CD4-positive, alpha-beta T cell treated with Interleukin-12 subunit alpha and Interleukin-12 subunit beta, for 1 hour (primary cell): ENCODE data around the gene FKBP6.
"Not testable (repeated sequence)": the region's sequence is repeated elsewhere in the genome, so short reads cannot be mapped to it uniquely, and the experiment has no call there.

Experiments used
- DNase-seq: peaks from one replicate; pipeline ENCODE4 v3.0.0-alpha.2; 2020

The FKBP6 gene

GRCh38 chr7:73395538-73396503 is 67.9 kb downstream of the FKBP6 start:
- no peak for DNase-seq

DNA sequence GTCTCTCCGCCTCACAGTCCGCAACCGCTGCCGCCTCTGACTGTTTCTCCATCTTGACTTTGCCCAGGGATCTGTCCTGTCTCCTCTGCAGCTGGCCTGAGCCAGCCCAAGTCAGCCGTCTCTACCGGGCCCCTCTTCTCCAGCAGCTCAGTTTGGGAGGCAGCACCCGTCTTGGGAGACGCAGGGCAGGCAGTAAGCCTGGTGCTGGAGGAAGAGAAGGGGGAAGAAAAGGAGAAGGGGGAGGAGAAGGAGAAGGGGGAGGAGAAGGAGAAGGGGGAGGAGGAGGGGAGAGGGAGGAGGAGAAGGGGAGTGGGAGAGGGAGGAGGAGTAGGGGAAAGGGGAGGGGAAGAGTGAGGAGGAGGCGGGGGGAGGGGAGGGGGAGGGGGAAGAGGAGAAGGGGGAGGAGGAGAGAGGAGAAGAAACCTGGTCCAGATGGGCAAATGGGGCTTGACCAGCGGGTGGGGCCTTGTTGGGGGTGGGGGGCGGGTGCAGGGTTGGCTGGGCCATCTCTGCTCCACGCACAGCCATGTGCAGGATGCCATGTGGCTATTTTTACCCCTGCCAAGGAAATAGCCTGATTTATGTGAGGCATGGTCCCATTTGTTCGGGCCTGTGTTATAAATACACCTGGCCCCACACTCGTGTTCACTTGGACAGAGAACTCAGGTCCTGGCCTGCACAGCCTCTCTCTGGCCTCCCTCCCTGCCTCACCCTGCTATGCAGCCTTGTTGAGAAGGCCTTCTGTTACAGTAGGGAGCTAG is 69.7 kb downstream of the FKBP6 start:
- DNase-seq, result no peak

DNA sequence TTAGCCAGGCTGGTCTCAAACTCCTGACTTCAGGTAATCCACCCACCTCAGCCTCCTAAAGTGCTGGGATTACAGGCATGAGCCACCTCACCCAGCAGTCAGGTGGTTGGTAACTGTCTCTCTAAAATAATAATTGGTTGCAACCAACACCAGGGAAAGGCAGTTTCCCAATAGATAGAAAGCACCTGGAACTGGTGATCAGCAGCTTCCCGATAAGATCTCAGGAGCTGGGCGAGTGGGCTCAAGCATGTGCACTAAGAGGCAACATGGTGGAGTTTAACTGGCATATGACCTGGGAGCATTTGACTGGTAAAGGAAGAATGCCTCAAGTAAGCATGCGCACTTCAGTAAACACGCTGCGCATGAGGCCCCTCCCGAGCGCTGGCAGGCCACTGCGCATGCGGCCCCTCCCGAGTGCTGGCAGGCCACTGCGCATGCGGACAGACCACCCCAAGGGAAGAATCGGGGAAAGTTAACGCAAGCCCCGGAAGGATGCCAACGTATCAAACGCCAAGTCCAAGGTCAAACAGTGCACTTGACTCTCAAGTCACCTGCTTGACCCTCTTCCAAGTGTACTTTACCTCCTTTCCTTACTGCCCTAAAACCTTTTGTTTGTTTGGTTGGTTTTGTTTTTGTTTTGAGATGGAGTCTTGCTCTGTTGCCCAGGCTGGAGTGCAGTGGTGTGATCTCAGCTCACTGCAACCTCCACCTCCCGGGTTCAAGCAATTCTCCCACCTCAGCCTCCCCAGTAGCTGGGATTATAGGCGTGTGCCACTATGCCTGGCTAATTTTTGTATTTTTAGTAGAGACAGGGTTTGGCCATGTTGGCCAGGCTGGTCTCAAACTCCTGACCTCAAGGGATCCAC is 71.5 kb downstream of the FKBP6 start:
- DNase-seq, result peak; percentile 81

DNA sequence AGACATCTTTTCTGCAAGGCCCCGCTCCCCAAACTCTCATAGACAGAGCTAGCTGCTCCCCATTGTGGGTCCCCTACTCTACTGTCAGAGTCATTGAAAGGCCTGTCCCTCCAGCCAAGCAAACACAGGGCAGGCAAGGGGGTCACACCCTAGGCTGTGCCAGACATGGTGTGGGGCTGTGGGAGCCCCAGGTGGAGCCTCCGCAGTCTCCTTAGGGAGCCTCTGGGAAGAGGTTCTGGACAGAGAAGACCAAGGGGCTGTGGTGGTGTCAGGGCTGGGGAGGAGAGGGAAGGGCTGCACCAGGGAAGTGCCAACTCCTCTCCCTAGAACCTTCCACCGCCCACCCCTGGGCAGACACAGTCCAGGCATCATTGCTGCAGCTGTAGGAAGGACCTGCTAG is 76.9 kb downstream of the FKBP6 start:
- not testable (repeated sequence) for DNase-seq
